Measurements from ENCODE around the gene FRYL.
"Not testable (repeated sequence)": the region's sequence is repeated elsewhere in the genome, so short reads cannot be mapped to it uniquely, and the experiment has no call there.

FRYL gene

GRCh38 chr4:48742412-48742811 is 37.7 kb downstream of the FRYL start:
- H3K27ac ChIP-seq (replicated peaks) = no peak overlapping the region
- no peak for DNase-seq (ENCODE audit: low read depth in 1 of 2, low spot score in 1 of 2)
- H3K27me3 ChIP-seq (ENCODE audit: insufficient read depth, poor library complexity, severe bottlenecking) = no peaks in the 10 kb centered on the region
- no peak for TF ChIP-seq CTCF (IDR thresholded peaks at IDR 0.05; ENCODE audit: insufficient read depth, low read length)
- TF ChIP-seq REST (IDR thresholded peaks at IDR 0.05; ENCODE audit: insufficient replicate concordance, low read depth) = no peak
- TF ChIP-seq SPI1 (IDR thresholded peaks at IDR 0.05; ENCODE audit: borderline replicate concordance, low read depth) = no peak
- TF ChIP-seq GABPA (IDR thresholded peaks at IDR 0.05; ENCODE audit: low read depth) = no peak
- no peak for TF ChIP-seq POLR2AphosphoS5 (IDR thresholded peaks at IDR 0.05; ENCODE audit: low read depth)
- no peak overlapping the region for H3K4me3 ChIP-seq (replicated peaks; ENCODE audit: insufficient read depth, low read length)

GRCh38 chr4:48739560-48740019 is 40.5 kb downstream of the FRYL start:
- H3K27me3 ChIP-seq (ENCODE audit: insufficient read depth, poor library complexity, severe bottlenecking) = no peaks in the 10 kb centered on the region
- no peak for DNase-seq (ENCODE audit: low read depth in 1 of 2, low spot score in 1 of 2)

GRCh38 chr4:48738856-48739255 is 41.2 kb downstream of the FRYL start:
- TF ChIP-seq CTCF (IDR thresholded peaks at IDR 0.05; ENCODE audit: insufficient read depth, low read length) = no peak
- TF ChIP-seq POLR2AphosphoS5 (IDR thresholded peaks at IDR 0.05; ENCODE audit: low read depth) = no peak
- TF ChIP-seq GABPA (IDR thresholded peaks at IDR 0.05; ENCODE audit: low read depth) = no peak
- no peak for TF ChIP-seq REST (IDR thresholded peaks at IDR 0.05; ENCODE audit: insufficient replicate concordance, low read depth)
- no peaks in the 10 kb centered on the region for H3K27me3 ChIP-seq (ENCODE audit: insufficient read depth, poor library complexity, severe bottlenecking)
- H3K27ac ChIP-seq (replicated peaks) = no peak overlapping the region
- DNase-seq (ENCODE audit: low read depth in 1 of 2, low spot score in 1 of 2) = no peak
- no peak overlapping the region for H3K4me3 ChIP-seq (replicated peaks; ENCODE audit: insufficient read depth, low read length)

More at GRCh38 chr4:48739560-48740019, 40.5 kb downstream of the FRYL start:
- TF ChIP-seq CTCF (IDR thresholded peaks at IDR 0.05; ENCODE audit: insufficient read depth, low read length) = no peak
- no peak overlapping the region for H3K4me3 ChIP-seq (replicated peaks; ENCODE audit: insufficient read depth, low read length)
- no peak overlapping the region for H3K27ac ChIP-seq (replicated peaks)

- not testable (repeated sequence) for H3K4me3 ChIP-seq (replicated peaks; ENCODE audit: insufficient read depth, low read length); DNase-seq (ENCODE audit: low read depth in 1 of 2, low spot score in 1 of 2); H3K27ac ChIP-seq (replicated peaks); H3K27me3 ChIP-seq (ENCODE audit: insufficient read depth, poor library complexity, severe bottlenecking)
Measured at GRCh38 chr4:48728906-48729496, 51.1 kb downstream of the FRYL start.
